ENCODE measurements around the gene CARD9. TPM values are rescaled to one million over a fixed set of nuclear protein-coding genes. Genes with fewer than 3 reads are reported as not detected.
A peak's percentile ranks its signal among the peaks of the same experiment; 100 is the strongest.

CARD9 gene
- total and polyA plus RNA-seq, 2 of the 8 experiments (the other 6 are each of a cell fraction or from before 2014, with no cell fraction given): 0.15 to 1.1 TPM

GRCh38 chr9:136398286-136398685, 24.8 kb upstream of the CARD9 start:
- no peaks in the 10 kb centered on the region for H3K9me3 ChIP-seq (ENCODE audit: insufficient read depth in 2 of 2, low read depth in 1 of 2, low read length in 1 of 2)
- H3K79me1 ChIP-seq (ENCODE audit: low read depth, low read length): peaks cover 10% of the 10 kb centered on the region; the same call in 1 of the 2 replicates
- H3K27ac ChIP-seq (ENCODE audit: low read depth, low read length): no peak overlapping the region
- ChIA-PET POLR2A (ENCODE audit: partially characterized antibody) (interaction anchor here (1.0 to 14.6 kb wide), 5 partner anchors 11 to 34 kb away, joined by 3 to 139 read pairs (median 72); partner anchors contain the start of genes DNLZ, ENTR1 and PMPCA), CTCF (ENCODE audit: partially characterized antibody) (interaction anchor here (1.0 to 1.6 kb wide), 4 partner anchors 9 to 86 kb away, joined by 3 to 4 read pairs (median 3); no protein-coding TSS in a partner anchor)
- H4K5ac ChIP-seq (ENCODE audit: insufficient read length, low read depth, low read length): no peak overlapping the region
- no peak overlapping the region for H2BK20ac ChIP-seq (ENCODE audit: low read length)
- no peak overlapping the region for H2BK120ac ChIP-seq (replicated peaks; ENCODE audit: low read depth, low read length)
- H4K91ac ChIP-seq (replicated peaks; ENCODE audit: insufficient read length, low read length): no peak overlapping the region
- H3K9ac ChIP-seq (replicated peaks in 1 of 4; ENCODE audit: extremely low read depth in 1 of 4, low read depth in 3 of 4, low read length in 3 of 4): peak overlapping the region in 2 of 4 experiments; percentile 8 to 24; a peak in 2 of 7 replicates
- no peak overlapping the region for H2BK5ac ChIP-seq (ENCODE audit: low read depth, low read length)
- no peak for FAIRE-seq
- H4K20me1 ChIP-seq (replicated peaks in 1 of 2; ENCODE audit: control insufficient read depth in 1 of 2, insufficient read depth in 2 of 2, low read length in 2 of 2): peaks cover 4 to 14% of the 10 kb centered on the region in 2 experiments
- no peak overlapping the region for H2AFZ ChIP-seq (ENCODE audit: low read length)
- 97% methylated on average over 12 of the region's 12 CpGs; no CpG with 5 or more reads in 1 of the 2 experiments for WGBS, 2 experiments (ENCODE audit: extremely low coverage in 1 of 2, insufficient coverage in 1 of 2, insufficient read length in 1 of 2, insufficient replicate concordance in 2 of 2, low coverage in 1 of 2, low lambda C conversion rate in 2 of 2, missing lambda C conversion rate in 1 of 2)
- no peak overlapping the region for H3K23ac ChIP-seq (ENCODE audit: insufficient read length)
- no peak for DNase-seq (ENCODE audit: low read depth in 1 of 2, low spot score in 2 of 2)
- no peak overlapping the region for H3K4ac ChIP-seq (replicated peaks; ENCODE audit: insufficient read length, low read depth, low read length)
- peaks cover 31 to 53% (median 45%) of the 10 kb centered on the region in 4 experiments for H3K36me3 ChIP-seq (ENCODE audit: control insufficient read depth in 2 of 4, insufficient read depth in 4 of 4, low read length in 3 of 4)
- H3K79me2 ChIP-seq (ENCODE audit: control insufficient read depth in 1 of 2, insufficient read depth in 2 of 2, low read length in 2 of 2): peaks cover 0 to 26% of the 10 kb centered on the region in 2 experiments; a peak in 2 of 4 replicates
- H3K18ac ChIP-seq (ENCODE audit: extremely low read depth, low read length): no peak overlapping the region
- no peaks in the 10 kb centered on the region for H3K27me3 ChIP-seq (replicated peaks in 1 of 4; ENCODE audit: control insufficient read depth in 3 of 4, extremely low read depth in 1 of 4, insufficient read depth in 3 of 4, low read length in 3 of 4)
- H3K56ac ChIP-seq (replicated peaks; ENCODE audit: insufficient read length, low read depth, low read length): no peak overlapping the region
- H3K4me1 ChIP-seq (replicated peaks in 1 of 4; ENCODE audit: control insufficient read depth in 3 of 4, insufficient read depth in 4 of 4, low read length in 3 of 4): peaks cover 0 to 10% (median 7%) of the 10 kb centered on the region in 4 experiments; a peak in 5 of 7 replicates
- no peak overlapping the region for H4K8ac ChIP-seq (ENCODE audit: extremely low read depth, insufficient read depth, low read length)
- no peak overlapping the region for H2AK5ac ChIP-seq (ENCODE audit: low read depth, low read length)
- peaks cover 6% of the 10 kb centered on the region; the same call in 1 of the 2 replicates for H3K23me2 ChIP-seq (ENCODE audit: low read depth, low read length)
- H3K4me2 ChIP-seq (ENCODE audit: insufficient read depth in 1 of 2, low read depth in 2 of 2, low read length in 2 of 2): peak overlapping the region in 1 of 2 experiments; percentile 81; a peak in 2 of 4 replicates
- no peak overlapping the region for H2BK15ac ChIP-seq (ENCODE audit: low read length)
- H3K14ac ChIP-seq (ENCODE audit: insufficient read length): no peak overlapping the region
- peak overlapping the region in 2 of 4 experiments; percentile 73 to 84; a peak in 1 of 8 replicates for H3K4me3 ChIP-seq (ENCODE audit: extremely low read depth in 1 of 4, insufficient read depth in 2 of 4, low read depth in 3 of 4, low read length in 4 of 4)
- no peak overlapping the region for H2BK12ac ChIP-seq (ENCODE audit: low read depth, low read length)
- TF ChIP-seq TAF1 (IDR thresholded peaks at IDR 0.05; ENCODE audit: low read depth, low read length) (no peak), POLR2A (IDR thresholded peaks at IDR 0.05; ENCODE audit: control extremely low read depth in 1 of 2, low read depth in 2 of 2, low read length in 2 of 2) (no peak), NANOG (IDR thresholded peaks at IDR 0.05; ENCODE audit: insufficient read depth, low read depth, low read length, poor library complexity, severe bottlenecking) (no peak), CHD2 (IDR thresholded peaks at IDR 0.05; ENCODE audit: low read length) (no peak), SIN3A (conservative IDR thresholded peaks at IDR 0.05 in 1 of 2, IDR thresholded peaks at IDR 0.05 in 1 of 2; ENCODE audit: low read depth in 1 of 2, low read length in 2 of 2) (no peak), HDAC2 (IDR thresholded peaks at IDR 0.05; ENCODE audit: borderline replicate concordance in 1 of 2, low read depth in 2 of 2, low read length in 2 of 2) (no peak), GABPA (IDR thresholded peaks at IDR 0.05; ENCODE audit: borderline replicate concordance, insufficient read depth, low read length) (no peak), SRF (IDR thresholded peaks at IDR 0.05; ENCODE audit: low read depth, low read length) (no peak), CTBP2 (IDR thresholded peaks at IDR 0.05; ENCODE audit: borderline replicate concordance, insufficient read depth, insufficient read length, low read length) (no peak), RBBP5 (IDR thresholded peaks at IDR 0.05; ENCODE audit: borderline replicate concordance, low read depth, low read length) (no peak), CBX8 (IDR thresholded peaks at IDR 0.05; ENCODE audit: borderline replicate concordance, low read depth, low read length) (no peak), RXRA (IDR thresholded peaks at IDR 0.05; ENCODE audit: insufficient read depth, low read depth, low read length) (no peak), TCF12 (IDR thresholded peaks at IDR 0.05; ENCODE audit: low read depth, low read length) (no peak)
